ENCODE results near the gene BBS2.

The BBS2 gene

DNA sequence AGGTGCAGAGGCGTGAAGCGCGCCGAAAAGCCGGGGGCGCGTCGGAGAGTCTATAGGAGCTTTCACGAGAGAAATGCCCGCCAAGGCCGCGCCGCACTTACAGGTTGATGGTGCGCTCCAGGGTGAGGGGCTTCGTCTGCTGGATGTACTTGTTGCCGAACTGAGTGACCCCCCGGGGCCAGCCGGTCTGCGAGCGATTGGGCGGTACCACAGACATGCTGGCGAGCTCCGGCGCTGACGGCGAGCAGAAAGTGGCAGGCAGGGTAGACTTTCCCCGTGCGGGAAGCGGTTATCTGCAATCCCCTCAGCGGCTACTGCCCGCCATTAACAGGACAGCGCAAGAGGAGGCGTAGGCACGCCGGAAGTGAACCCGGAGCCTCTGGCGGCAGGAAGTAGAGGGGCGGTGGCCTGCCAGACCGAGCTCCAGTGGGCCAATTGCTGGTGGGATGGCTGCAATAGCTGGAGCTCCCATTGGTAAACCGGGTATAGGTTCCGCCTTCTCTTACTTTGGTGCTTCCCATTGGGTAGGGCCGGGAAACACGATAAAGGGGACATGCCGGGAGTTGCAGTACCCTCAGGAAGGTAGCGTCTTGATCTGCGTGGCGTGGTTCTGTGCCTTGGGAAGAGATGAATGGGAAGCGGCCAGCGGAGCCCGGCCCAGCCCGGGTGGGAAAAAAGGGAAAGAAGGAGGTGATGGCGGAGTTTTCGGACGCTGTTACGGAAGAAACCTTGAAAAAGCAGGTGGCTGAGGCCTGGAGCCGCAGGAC is 68.7 kb downstream of the BBS2 start, which contains the start of the genes NUDT21 and OGFOD1 (continued):
- TF ChIP-seq, protein P1, sequence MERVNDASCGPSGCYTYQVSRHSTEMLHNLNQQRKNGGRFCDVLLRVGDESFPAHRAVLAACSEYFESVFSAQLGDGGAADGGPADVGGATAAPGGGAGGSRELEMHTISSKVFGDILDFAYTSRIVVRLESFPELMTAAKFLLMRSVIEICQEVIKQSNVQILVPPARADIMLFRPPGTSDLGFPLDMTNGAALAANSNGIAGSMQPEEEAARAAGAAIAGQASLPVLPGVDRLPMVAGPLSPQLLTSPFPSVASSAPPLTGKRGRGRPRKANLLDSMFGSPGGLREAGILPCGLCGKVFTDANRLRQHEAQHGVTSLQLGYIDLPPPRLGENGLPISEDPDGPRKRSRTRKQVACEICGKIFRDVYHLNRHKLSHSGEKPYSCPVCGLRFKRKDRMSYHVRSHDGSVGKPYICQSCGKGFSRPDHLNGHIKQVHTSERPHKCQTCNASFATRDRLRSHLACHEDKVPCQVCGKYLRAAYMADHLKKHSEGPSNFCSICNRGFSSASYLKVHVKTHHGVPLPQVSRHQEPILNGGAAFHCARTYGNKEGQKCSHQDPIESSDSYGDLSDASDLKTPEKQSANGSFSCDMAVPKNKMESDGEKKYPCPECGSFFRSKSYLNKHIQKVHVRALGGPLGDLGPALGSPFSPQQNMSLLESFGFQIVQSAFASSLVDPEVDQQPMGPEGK (tag by site-specific recombination; IDR thresholded peaks at IDR 0.05): peak; percentile 22; the same call in 1 of the 2 replicates
- TF ChIP-seq ZNF76 (tag by site-specific recombination; IDR thresholded peaks at IDR 0.05; ENCODE audit: borderline replicate concordance, low read depth) (peak; percentile 48; the same call in 1 of the 2 replicates), ZNF292 (tag by site-specific recombination; IDR thresholded peaks at IDR 0.05; ENCODE audit: borderline replicate concordance, low read depth) (no peak), ZIC2 (tag by site-specific recombination; IDR thresholded peaks at IDR 0.05) (no peak), ZNF704 (tag by site-specific recombination; IDR thresholded peaks at IDR 0.05) (no peak), ZNF280C (tag by site-specific recombination; IDR thresholded peaks at IDR 0.05) (no peak), ZSCAN16 (tag by site-specific recombination; IDR thresholded peaks at IDR 0.05) (0 out of 2 replicates have a peak, but pooled peaks have one; percentile 5), GLIS2 (tag by site-specific recombination; IDR thresholded peaks at IDR 0.05) (no peak), ZNF366 (tag by site-specific recombination; conservative IDR thresholded peaks at IDR 0.05) (no peak; the same call in 1 of the 2 replicates), ZNF324 (tag by site-specific recombination; IDR thresholded peaks at IDR 0.05) (no peak), ZNF311 (tag by site-specific recombination; IDR thresholded peaks at IDR 0.05; ENCODE audit: borderline replicate concordance) (no peak), FEZF1 (tag by site-specific recombination; IDR thresholded peaks at IDR 0.05) (no peak), ZNF488 (tag by site-specific recombination; IDR thresholded peaks at IDR 0.05) (no peak), ZNF157 (tag by site-specific recombination; IDR thresholded peaks at IDR 0.05) (no peak), ZNF585B (tag by site-specific recombination; IDR thresholded peaks at IDR 0.05) (no peak), ATF2 (tag by site-specific recombination; IDR thresholded peaks at IDR 0.05; ENCODE audit: low read depth) (no peak), ZNF169 (tag by site-specific recombination; IDR thresholded peaks at IDR 0.05) (no peak), PRDM1 (tag by site-specific recombination; IDR thresholded peaks at IDR 0.05) (peak; percentile 83), ZNF707 (tag by site-specific recombination; IDR thresholded peaks at IDR 0.05) (no peak)
- TF ChIP-seq, protein P2, sequence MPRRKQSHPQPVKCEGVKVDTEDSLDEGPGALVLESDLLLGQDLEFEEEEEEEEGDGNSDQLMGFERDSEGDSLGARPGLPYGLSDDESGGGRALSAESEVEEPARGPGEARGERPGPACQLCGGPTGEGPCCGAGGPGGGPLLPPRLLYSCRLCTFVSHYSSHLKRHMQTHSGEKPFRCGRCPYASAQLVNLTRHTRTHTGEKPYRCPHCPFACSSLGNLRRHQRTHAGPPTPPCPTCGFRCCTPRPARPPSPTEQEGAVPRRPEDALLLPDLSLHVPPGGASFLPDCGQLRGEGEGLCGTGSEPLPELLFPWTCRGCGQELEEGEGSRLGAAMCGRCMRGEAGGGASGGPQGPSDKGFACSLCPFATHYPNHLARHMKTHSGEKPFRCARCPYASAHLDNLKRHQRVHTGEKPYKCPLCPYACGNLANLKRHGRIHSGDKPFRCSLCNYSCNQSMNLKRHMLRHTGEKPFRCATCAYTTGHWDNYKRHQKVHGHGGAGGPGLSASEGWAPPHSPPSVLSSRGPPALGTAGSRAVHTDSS (tag by site-specific recombination; IDR thresholded peaks at IDR 0.05): no peak
- TF ChIP-seq, protein P3, sequence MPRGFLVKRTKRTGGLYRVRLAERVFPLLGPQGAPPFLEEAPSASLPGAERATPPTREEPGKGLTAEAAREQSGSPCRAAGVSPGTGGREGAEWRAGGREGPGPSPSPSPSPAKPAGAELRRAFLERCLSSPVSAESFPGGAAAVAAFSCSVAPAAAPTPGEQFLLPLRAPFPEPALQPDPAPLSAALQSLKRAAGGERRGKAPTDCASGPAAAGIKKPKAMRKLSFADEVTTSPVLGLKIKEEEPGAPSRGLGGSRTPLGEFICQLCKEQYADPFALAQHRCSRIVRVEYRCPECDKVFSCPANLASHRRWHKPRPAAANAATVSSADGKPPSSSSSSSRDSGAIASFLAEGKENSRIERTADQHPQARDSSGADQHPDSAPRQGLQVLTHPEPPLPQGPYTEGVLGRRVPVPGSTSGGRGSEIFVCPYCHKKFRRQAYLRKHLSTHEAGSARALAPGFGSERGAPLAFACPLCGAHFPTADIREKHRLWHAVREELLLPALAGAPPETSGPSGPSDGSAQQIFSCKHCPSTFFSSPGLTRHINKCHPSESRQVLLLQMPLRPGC (tag by site-specific recombination; IDR thresholded peaks at IDR 0.05): no peak
- TF ChIP-seq, protein P4, sequence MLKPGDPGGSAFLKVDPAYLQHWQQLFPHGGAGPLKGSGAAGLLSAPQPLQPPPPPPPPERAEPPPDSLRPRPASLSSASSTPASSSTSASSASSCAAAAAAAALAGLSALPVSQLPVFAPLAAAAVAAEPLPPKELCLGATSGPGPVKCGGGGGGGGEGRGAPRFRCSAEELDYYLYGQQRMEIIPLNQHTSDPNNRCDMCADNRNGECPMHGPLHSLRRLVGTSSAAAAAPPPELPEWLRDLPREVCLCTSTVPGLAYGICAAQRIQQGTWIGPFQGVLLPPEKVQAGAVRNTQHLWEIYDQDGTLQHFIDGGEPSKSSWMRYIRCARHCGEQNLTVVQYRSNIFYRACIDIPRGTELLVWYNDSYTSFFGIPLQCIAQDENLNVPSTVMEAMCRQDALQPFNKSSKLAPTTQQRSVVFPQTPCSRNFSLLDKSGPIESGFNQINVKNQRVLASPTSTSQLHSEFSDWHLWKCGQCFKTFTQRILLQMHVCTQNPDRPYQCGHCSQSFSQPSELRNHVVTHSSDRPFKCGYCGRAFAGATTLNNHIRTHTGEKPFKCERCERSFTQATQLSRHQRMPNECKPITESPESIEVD (tag by site-specific recombination; IDR thresholded peaks at IDR 0.05): no peak
